HL-60 (cell line): ENCODE results near the gene CDC42BPB.
"Not testable (repeated sequence)": the region's sequence is repeated elsewhere in the genome, so short reads cannot be mapped to it uniquely, and the experiment has no call there.

Source experiments
- TF ChIP-seq, protein P1 (sequence below): IDR thresholded peaks from one replicate; pipeline ENCODE4 v1.5.1; 2011; ENCODE audit warnings: low read length, control low read depth, inconsistent platforms; ENCODE audit not compliant: insufficient read depth
- TF ChIP-seq, protein P2 (sequence below): IDR thresholded peaks from 2 replicates; pipeline ENCODE4 v1.6.1; 2012; ENCODE audit warnings: low read depth; ENCODE audit not compliant: insufficient replicate concordance

DNA sequence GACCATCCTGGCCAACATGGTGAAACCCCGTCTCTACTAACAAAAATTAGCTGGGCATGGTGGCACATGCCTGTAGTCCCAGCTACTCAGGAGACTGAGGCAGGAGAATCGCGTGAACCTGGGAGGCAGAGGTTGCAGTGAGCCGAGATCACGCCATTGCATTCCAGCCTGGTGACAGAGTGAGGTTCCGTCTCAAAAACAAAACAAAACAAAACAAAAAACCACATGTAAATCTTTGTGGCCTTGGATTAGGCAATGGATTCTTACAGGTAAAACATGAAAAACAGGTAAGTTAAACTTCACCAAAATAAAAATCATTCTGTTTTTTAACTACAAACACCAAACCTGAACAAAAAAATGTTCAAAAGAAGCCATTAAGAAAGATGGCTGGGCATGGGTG, 31.2 kb downstream of the CDC42BPB start:
- TF ChIP-seq, protein P1, sequence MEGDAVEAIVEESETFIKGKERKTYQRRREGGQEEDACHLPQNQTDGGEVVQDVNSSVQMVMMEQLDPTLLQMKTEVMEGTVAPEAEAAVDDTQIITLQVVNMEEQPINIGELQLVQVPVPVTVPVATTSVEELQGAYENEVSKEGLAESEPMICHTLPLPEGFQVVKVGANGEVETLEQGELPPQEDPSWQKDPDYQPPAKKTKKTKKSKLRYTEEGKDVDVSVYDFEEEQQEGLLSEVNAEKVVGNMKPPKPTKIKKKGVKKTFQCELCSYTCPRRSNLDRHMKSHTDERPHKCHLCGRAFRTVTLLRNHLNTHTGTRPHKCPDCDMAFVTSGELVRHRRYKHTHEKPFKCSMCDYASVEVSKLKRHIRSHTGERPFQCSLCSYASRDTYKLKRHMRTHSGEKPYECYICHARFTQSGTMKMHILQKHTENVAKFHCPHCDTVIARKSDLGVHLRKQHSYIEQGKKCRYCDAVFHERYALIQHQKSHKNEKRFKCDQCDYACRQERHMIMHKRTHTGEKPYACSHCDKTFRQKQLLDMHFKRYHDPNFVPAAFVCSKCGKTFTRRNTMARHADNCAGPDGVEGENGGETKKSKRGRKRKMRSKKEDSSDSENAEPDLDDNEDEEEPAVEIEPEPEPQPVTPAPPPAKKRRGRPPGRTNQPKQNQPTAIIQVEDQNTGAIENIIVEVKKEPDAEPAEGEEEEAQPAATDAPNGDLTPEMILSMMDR: not testable (repeated sequence)
- TF ChIP-seq, protein P2, sequence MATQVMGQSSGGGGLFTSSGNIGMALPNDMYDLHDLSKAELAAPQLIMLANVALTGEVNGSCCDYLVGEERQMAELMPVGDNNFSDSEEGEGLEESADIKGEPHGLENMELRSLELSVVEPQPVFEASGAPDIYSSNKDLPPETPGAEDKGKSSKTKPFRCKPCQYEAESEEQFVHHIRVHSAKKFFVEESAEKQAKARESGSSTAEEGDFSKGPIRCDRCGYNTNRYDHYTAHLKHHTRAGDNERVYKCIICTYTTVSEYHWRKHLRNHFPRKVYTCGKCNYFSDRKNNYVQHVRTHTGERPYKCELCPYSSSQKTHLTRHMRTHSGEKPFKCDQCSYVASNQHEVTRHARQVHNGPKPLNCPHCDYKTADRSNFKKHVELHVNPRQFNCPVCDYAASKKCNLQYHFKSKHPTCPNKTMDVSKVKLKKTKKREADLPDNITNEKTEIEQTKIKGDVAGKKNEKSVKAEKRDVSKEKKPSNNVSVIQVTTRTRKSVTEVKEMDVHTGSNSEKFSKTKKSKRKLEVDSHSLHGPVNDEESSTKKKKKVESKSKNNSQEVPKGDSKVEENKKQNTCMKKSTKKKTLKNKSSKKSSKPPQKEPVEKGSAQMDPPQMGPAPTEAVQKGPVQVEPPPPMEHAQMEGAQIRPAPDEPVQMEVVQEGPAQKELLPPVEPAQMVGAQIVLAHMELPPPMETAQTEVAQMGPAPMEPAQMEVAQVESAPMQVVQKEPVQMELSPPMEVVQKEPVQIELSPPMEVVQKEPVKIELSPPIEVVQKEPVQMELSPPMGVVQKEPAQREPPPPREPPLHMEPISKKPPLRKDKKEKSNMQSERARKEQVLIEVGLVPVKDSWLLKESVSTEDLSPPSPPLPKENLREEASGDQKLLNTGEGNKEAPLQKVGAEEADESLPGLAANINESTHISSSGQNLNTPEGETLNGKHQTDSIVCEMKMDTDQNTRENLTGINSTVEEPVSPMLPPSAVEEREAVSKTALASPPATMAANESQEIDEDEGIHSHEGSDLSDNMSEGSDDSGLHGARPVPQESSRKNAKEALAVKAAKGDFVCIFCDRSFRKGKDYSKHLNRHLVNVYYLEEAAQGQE: not testable (repeated sequence)
